PC-9 (cell line): Measurements from ENCODE around the gene IL18RAP. TPM values are rescaled to one million over a fixed set of nuclear protein-coding genes. Genes with fewer than 3 reads are reported as not detected.

Source experiments
- BruUV-seq: library from RNA; stranded (reverse); fragments of 400-500 nt; replicated peaks from 2 replicates; lab custom pipeline; 2021; lab: Mats Ljungman, UMichigan
- CTCF ChIA-PET: fragments of 300-600 bp; sonication (Branson Sonifier 250); formaldehyde crosslinking; loops from one replicate; lab custom pipeline; 2022; ENCODE audit warnings: antibody characterized with exemption; lab: Charles Lee
- POLR2A ChIA-PET: fragments of 300-600 bp; sonication (Branson Sonifier 250); formaldehyde crosslinking; loops from one replicate; lab custom pipeline; 2022; ENCODE audit warnings: antibody characterized with exemption; ENCODE audit not compliant: unreplicated experiment; lab: Charles Lee
- DNase-seq, 2 experiments: peaks; one replicate each; pipeline versions ENCODE4 v3.0.0 to v3.0.0-alpha.2; 2015 to 2022; ENCODE audit warnings: mixed read lengths in 1 of 2
- H2AFZ ChIP-seq: fragments of 200-600 bp; sonication (generic); 2 replicates; pipeline ENCODE4 v1.8.1; 2017; ENCODE audit warnings: antibody characterized with exemption
- H3F3A ChIP-seq: fragments of 200-600 bp; sonication (generic); 2 replicates; pipeline ENCODE4 v1.8.1; 2017; ENCODE audit warnings: antibody characterized with exemption, mild to moderate bottlenecking, low read depth; ENCODE audit not compliant: insufficient read depth
- H3K27ac ChIP-seq: fragments of 200-600 bp; sonication (generic); 2 replicates; pipeline ENCODE4 v1.6.1; 2016; ENCODE audit warnings: mixed run types
- H3K27me3 ChIP-seq: fragments of 200-600 bp; sonication (generic); 2 replicates; pipeline ENCODE4 v1.6.1; 2016; ENCODE audit warnings: low read depth, mixed run types; ENCODE audit not compliant: insufficient read depth
- H3K36me3 ChIP-seq: fragments of 200-600 bp; sonication (generic); 2 replicates; pipeline ENCODE4 v1.6.1; 2016; ENCODE audit warnings: low read depth, mixed run types
- H3K4me1 ChIP-seq: fragments of 200-600 bp; sonication (generic); replicated peaks from 2 replicates; pipeline ENCODE4 v1.6.1; 2016; ENCODE audit warnings: mixed run types; ENCODE audit not compliant: insufficient read depth
- H3K4me2 ChIP-seq: fragments of 200-600 bp; sonication (generic); 2 replicates; pipeline ENCODE4 v1.6.1; 2017; ENCODE audit warnings: mixed run types
- H3K4me3 ChIP-seq: fragments of 200-600 bp; sonication (generic); 2 replicates; pipeline ENCODE4 v1.6.1; 2016; ENCODE audit warnings: mixed run types
- H3K79me2 ChIP-seq: fragments of 200-600 bp; sonication (generic); 2 replicates; pipeline ENCODE4 v1.6.1; 2017; ENCODE audit warnings: low read depth, mixed run types
- H3K9me2 ChIP-seq: fragments of 200-600 bp; sonication (generic); 2 replicates; pipeline ENCODE4 v1.8.1; 2017; ENCODE audit warnings: mild to moderate bottlenecking; ENCODE audit not compliant: insufficient read depth
- H3K9me3 ChIP-seq: fragments of 200-600 bp; sonication (generic); 2 replicates; pipeline ENCODE4 v1.8.1; 2016; ENCODE audit warnings: low read depth; ENCODE audit not compliant: insufficient read depth
- H4K20me1 ChIP-seq: fragments of 200-600 bp; sonication (generic); 2 replicates; pipeline ENCODE4 v1.8.1; 2017; ENCODE audit not compliant: insufficient read depth
- CTCF ChIP-seq: fragments of 200-600 bp; sonication (generic); conservative IDR thresholded peaks from 2 replicates; pipeline ENCODE4 v1.6.1; 2017; ENCODE audit warnings: mixed run types, antibody characterized with exemption, mild to moderate bottlenecking, moderate library complexity
- EZH2 ChIP-seq: fragments of 200-600 bp; sonication (generic); IDR thresholded peaks from 2 replicates; pipeline ENCODE4 v1.8.0; 2017; ENCODE audit warnings: antibody characterized with exemption, low read depth
- intact Hi-C: fragments of 100-400 bp; cut with micrococcal nuclease; formaldehyde crosslinking; loops from one replicate; pipeline ENCODE4 v1.10.0; 2022; ENCODE audit not compliant: unreplicated experiment
- total RNA-seq: library from RNA; stranded (reverse); gene quantifications from 2 replicates; pipeline ENCODE4 v1.2.3, GENCODE V29; 2021

IL18RAP gene
- total RNA-seq, 1 experiment from 2014 or later = not detected

GRCh38 chr2:102392942-102393341 lies 30.0 kb upstream of the IL18RAP start:
- no peak for DNase-seq
- H3K36me3 ChIP-seq = no peaks in the 10 kb centered on the region
- BruUV-seq = no TSS peak
- no peak overlapping the region for H2AFZ ChIP-seq
- H3K27ac ChIP-seq = no peak overlapping the region
- no peak overlapping the region for H3K4me3 ChIP-seq
- 0 out of 2 replicates have a peak, but pooled peaks cover 4% of the 10 kb centered on the region for H3K9me2 ChIP-seq
- intact Hi-C loops = no loop called here
- H3K79me2 ChIP-seq = no peaks in the 10 kb centered on the region
- CTCF ChIA-PET = no interaction called here
- H3F3A ChIP-seq = no peaks in the 10 kb centered on the region
- H3K4me2 ChIP-seq = no peak overlapping the region
- H3K9me3 ChIP-seq = no peaks in the 10 kb centered on the region
- no peaks in the 10 kb centered on the region for H3K4me1 ChIP-seq
- H3K27me3 ChIP-seq = no peaks in the 10 kb centered on the region
- H4K20me1 ChIP-seq = no peaks in the 10 kb centered on the region
- TF ChIP-seq CTCF (no peak), EZH2 (no peak)
- POLR2A ChIA-PET = no interaction called here

GRCh38 chr2:102396012-102396411 lies 26.9 kb upstream of the IL18RAP start:
- no TSS peak for BruUV-seq
- Histone ChIP-seq H3K36me3 (no peaks in the 10 kb centered on the region), H3K9me2 (0 out of 2 replicates have a peak, but pooled peaks cover 4% of the 10 kb centered on the region), H3K79me2 (no peaks in the 10 kb centered on the region), H2AFZ (no peak overlapping the region), H4K20me1 (no peaks in the 10 kb centered on the region), H3K27ac (no peak overlapping the region), H3K4me2 (no peak overlapping the region), H3K27me3 (no peaks in the 10 kb centered on the region), H3K9me3 (no peaks in the 10 kb centered on the region), H3F3A (no peaks in the 10 kb centered on the region), H3K4me3 (no peak overlapping the region), H3K4me1 (no peaks in the 10 kb centered on the region)
- POLR2A ChIA-PET = no interaction called here
- intact Hi-C loops = no loop called here
- TF ChIP-seq CTCF (no peak), EZH2 (no peak)
- no peak for DNase-seq
- CTCF ChIA-PET = no interaction called here

- Histone ChIP-seq H3K36me3 (no peaks in the 10 kb centered on the region), H3F3A (no peaks in the 10 kb centered on the region), H3K79me2 (no peaks in the 10 kb centered on the region), H3K27ac (no peak overlapping the region), H4K20me1 (no peaks in the 10 kb centered on the region), H3K9me3 (no peaks in the 10 kb centered on the region), H3K9me2 (0 out of 2 replicates have a peak, but pooled peaks cover 4% of the 10 kb centered on the region), H3K4me2 (no peak overlapping the region), H3K4me3 (no peak overlapping the region), H3K4me1 (no peaks in the 10 kb centered on the region), H3K27me3 (no peaks in the 10 kb centered on the region), H2AFZ (no peak overlapping the region)
- ChIA-PET CTCF (no interaction called here), POLR2A (no interaction called here)
- no TSS peak for BruUV-seq
- intact Hi-C loops = no loop called here
- no peak for TF ChIP-seq EZH2
- TF ChIP-seq CTCF = no peak
- DNase-seq = no peak
Observed at GRCh38 chr2:102397209-102397608, 25.8 kb upstream of the IL18RAP start.
